Measurements from ENCODE around the gene RIT2.

Gene RIT2

DNA sequence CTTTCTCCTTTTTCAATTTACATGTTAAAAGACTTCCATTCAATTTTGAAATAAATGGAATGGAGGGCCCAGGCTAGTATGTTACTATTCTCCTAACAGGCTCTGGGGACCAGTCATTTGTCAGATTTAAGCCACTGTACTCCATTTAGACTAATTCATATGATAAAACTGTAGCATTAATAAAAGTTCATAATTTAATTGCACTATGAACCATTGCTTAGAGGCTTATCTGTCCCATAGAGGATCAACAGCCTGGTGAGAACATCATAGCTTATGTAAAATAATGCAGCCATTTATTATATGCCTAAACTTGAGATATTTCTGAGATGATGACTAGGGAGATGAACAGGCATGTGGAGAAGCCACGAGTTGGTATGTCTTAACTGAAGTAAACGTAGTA lies 156.0 kb downstream of the RIT2 start:
- CTCF ChIA-PET: no interaction called here
- TF ChIP-seq, protein P1, sequence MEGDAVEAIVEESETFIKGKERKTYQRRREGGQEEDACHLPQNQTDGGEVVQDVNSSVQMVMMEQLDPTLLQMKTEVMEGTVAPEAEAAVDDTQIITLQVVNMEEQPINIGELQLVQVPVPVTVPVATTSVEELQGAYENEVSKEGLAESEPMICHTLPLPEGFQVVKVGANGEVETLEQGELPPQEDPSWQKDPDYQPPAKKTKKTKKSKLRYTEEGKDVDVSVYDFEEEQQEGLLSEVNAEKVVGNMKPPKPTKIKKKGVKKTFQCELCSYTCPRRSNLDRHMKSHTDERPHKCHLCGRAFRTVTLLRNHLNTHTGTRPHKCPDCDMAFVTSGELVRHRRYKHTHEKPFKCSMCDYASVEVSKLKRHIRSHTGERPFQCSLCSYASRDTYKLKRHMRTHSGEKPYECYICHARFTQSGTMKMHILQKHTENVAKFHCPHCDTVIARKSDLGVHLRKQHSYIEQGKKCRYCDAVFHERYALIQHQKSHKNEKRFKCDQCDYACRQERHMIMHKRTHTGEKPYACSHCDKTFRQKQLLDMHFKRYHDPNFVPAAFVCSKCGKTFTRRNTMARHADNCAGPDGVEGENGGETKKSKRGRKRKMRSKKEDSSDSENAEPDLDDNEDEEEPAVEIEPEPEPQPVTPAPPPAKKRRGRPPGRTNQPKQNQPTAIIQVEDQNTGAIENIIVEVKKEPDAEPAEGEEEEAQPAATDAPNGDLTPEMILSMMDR (IDR thresholded peaks at IDR 0.05; ENCODE audit: control extremely low read depth, extremely low read depth, low read depth, missing control alignments): no peak
- POLR2A ChIA-PET: no interaction called here
- DNase-seq (ENCODE audit: extremely low spot score): no peak

- DNase-seq (ENCODE audit: extremely low spot score): no peak
- CTCF ChIA-PET: no interaction called here
- POLR2A ChIA-PET: no interaction called here
- TF ChIP-seq, protein P1 (IDR thresholded peaks at IDR 0.05; ENCODE audit: control extremely low read depth, extremely low read depth, low read depth, missing control alignments): no peak
These were observed 157.1 kb downstream of the RIT2 start for GRCh38 chr18:42958353-42958752.

- TF ChIP-seq, protein P1 (IDR thresholded peaks at IDR 0.05; ENCODE audit: control extremely low read depth, extremely low read depth, low read depth, missing control alignments): no peak
- no peak for DNase-seq (ENCODE audit: extremely low spot score)
- ChIA-PET POLR2A (no interaction called here), CTCF (no interaction called here)
These were observed 159.2 kb downstream of the RIT2 start for GRCh38 chr18:42956287-42956686.

DNA sequence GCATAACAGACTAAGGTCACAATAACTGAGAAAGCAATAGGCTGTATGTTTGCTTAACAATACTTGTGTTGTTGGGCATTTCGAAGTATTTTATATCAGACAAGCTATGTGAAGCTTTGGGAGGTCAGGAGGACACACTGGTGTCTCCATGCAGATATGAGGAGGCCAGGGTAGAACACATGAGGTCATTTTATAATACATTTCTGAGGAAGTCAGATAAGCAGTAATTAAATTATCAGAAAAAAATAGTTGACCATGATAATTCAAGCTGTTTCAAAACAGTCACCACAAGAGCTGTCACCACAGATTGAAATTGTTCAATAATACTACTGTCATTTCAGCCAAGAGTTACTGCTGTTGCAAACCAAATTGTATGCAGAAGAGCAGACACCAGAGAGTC lies 160.6 kb downstream of the RIT2 start:
- DNase-seq (ENCODE audit: extremely low spot score): no peak
- CTCF ChIA-PET: no interaction called here

GRCh38 chr18:42953306-42953705 lies 162.2 kb downstream of the RIT2 start:
- TF ChIP-seq, protein P1 (IDR thresholded peaks at IDR 0.05; ENCODE audit: control extremely low read depth, extremely low read depth, low read depth, missing control alignments): no peak
- ChIA-PET CTCF (no interaction called here), POLR2A (no interaction called here)
- no peak for DNase-seq (ENCODE audit: extremely low spot score)

More for the DNA sequence above, 160.6 kb downstream of the RIT2 start:
- TF ChIP-seq, protein P1 (IDR thresholded peaks at IDR 0.05; ENCODE audit: control extremely low read depth, extremely low read depth, low read depth, missing control alignments): no peak
- POLR2A ChIA-PET: no interaction called here

DNA sequence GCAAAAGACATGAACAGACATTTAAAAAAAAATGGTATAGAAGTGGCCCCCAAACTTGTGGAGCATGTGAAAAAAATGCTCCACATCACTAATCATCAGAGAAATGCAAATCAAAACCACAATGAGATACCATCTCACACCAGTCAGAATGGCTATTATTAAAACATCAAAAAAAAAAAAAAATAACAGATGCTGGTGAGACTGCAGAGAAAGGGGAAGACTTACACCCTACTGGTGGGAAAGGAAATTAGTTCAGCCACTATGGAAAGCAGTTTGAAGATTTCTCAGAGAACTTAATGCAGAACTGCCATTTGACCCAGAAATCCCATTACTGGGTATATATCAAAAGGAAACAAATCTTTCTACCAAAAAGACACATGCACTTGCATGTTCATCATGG lies 164.8 kb downstream of the RIT2 start:
- CTCF ChIA-PET: interaction anchor here (1.6 kb wide), 1 partner anchor 11 kb away, joined by 5 read pairs; no protein-coding TSS in a partner anchor
- TF ChIP-seq, protein P1 (IDR thresholded peaks at IDR 0.05; ENCODE audit: control extremely low read depth, extremely low read depth, low read depth, missing control alignments): no peak
- POLR2A ChIA-PET: no interaction called here
- DNase-seq (ENCODE audit: extremely low spot score): no peak

GRCh38 chr18:42948831-42949230 lies 166.7 kb downstream of the RIT2 start:
- no peak for DNase-seq (ENCODE audit: extremely low spot score)
- CTCF ChIA-PET: no interaction called here
- TF ChIP-seq, protein P1 (IDR thresholded peaks at IDR 0.05; ENCODE audit: control extremely low read depth, extremely low read depth, low read depth, missing control alignments): no peak
- POLR2A ChIA-PET: no interaction called here

All from GM10248 (cell line).